GM12801 (cell line): Measurements from ENCODE around the gene STRA6.

Source experiments
- TF ChIP-seq, protein P1 (sequence below): IDR thresholded peaks from one replicate; pipeline ENCODE4 v1.5.1; 2011; ENCODE audit warnings: control low read depth; ENCODE audit not compliant: insufficient read length; ENCODE audit errors: extremely low read depth

STRA6 gene

DNA sequence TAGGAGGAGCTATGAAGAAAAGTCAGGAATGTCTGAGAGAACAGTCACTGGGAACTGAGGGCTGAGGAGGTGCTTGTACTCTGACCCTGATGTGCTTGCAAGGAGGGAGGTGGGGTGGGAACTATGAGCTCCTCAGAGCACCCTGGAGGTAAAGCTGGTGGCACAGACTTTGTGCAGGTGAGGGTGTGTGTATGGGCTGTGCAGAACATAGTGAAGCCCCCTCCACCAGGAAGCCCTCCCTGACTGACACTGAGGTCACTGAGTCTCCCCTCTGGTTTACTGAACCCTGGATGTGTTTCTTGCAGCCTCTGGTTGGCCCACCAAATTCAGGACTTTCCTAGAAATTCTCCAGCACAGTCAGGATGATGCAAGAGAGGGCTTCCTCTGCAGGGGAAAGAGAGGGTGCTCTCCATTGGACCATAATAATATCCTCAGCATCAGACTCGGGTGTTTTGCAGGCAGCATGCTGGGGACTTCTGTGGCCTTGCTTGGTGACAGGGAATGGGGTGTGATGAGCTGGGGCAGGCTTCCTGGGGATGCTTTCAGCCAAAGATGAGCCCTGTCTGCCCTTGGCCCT, 30.5 kb downstream of the STRA6 start:
- TF ChIP-seq, protein P1, sequence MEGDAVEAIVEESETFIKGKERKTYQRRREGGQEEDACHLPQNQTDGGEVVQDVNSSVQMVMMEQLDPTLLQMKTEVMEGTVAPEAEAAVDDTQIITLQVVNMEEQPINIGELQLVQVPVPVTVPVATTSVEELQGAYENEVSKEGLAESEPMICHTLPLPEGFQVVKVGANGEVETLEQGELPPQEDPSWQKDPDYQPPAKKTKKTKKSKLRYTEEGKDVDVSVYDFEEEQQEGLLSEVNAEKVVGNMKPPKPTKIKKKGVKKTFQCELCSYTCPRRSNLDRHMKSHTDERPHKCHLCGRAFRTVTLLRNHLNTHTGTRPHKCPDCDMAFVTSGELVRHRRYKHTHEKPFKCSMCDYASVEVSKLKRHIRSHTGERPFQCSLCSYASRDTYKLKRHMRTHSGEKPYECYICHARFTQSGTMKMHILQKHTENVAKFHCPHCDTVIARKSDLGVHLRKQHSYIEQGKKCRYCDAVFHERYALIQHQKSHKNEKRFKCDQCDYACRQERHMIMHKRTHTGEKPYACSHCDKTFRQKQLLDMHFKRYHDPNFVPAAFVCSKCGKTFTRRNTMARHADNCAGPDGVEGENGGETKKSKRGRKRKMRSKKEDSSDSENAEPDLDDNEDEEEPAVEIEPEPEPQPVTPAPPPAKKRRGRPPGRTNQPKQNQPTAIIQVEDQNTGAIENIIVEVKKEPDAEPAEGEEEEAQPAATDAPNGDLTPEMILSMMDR, result no peak

GRCh38 chr15:74170875-74171578, 31.6 kb downstream of the STRA6 start:
- TF ChIP-seq, protein P1, result no peak

DNA sequence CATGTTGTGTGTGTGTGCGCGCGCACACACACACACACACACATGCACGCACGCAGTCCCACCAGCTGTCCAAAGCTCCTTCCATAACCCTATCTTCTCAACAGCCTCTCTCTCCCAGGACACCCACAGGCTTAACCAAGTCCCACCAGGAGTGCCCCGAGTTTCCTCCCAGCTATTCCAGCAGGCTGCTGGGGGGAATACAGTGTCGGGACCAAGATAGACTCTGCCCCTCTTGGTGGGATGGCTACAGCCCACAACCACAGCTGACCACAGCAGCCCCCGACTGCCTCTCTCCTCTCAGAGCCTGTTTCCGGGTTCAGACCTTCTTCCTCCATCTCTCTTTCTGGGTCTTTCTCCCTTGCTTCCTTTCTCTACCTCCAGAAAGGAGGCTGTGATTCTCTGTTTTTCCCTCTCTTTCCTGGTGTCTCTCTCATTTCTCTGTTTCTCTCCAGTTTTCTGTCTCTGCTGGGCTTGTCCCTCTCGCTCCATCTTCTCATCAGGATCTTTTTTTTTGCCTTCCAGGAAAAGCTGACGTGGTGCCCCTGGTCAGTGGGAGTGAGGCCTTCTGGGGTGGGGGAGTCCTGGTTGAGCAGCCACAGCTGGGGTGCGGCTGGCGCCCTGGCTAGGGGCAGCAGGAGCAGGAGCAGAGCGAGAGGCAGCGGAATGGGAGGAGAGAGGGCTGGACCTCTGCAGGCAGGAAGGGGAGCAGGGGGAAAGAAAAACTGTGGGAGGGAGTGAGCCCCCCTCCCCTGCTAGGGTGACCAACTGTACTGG, 32.3 kb downstream of the STRA6 start:
- TF ChIP-seq, protein P1, result no peak

DNA sequence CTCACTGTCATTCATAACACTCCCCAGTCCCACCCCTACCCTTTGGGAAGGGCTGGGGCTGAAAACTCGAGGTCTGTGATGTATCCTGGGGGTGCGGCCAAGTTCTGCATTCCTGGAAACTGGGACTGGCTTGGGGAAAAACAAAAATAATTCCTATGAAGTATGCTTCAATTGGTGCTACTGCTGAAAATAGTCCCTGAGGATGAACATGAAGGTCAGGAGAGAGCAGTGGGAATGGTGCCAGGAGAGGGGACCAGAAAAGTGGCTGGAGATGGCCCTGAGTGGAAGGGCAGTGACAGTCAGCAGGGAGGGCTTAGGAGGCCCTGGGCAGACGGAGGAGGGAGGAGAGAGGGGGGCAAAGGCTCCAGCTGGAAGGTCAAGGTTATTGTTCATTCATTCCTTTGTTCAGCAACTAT, 33.9 kb downstream of the STRA6 start:
- TF ChIP-seq, protein P1, result no peak

- TF ChIP-seq, protein P1, result no peak
Measured at GRCh38 chr15:74167891-74168331, 34.7 kb downstream of the STRA6 start.

GRCh38 chr15:74165461-74165860, 37.1 kb downstream of the STRA6 start:
- TF ChIP-seq, protein P1, result no peak

DNA sequence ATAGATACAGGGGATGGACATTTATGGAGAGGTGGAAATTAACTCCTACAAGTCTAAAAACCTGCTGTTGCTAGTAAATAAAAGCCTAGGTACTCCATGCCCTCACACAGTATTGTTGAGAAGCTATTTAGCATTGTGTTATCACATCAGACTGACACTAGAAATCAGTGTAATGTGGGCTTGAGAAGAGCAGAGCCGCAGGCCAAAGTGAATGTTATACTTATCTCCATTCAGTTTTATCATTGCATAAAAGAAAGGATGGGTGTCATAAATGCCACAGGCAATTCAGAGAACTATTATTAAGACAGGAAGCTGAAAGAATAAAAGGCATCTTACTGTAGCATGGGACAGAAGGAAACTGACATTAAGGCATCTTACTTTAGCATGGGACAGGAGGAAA, 42.8 kb downstream of the STRA6 start:
- TF ChIP-seq, protein P1, result no peak
